ENCODE results near the gene L1CAM. TPM values are rescaled to one million over a fixed set of nuclear protein-coding genes. Genes with fewer than 3 reads are reported as not detected.

Gene L1CAM
- polyA plus RNA-seq, 1 of the 3 experiments (the other 2 are of a cell fraction): 1.9 TPM

GRCh38 chrX:153910446-153910845, 24.5 kb upstream of the L1CAM start:
- H3F3A ChIP-seq (replicated peaks; ENCODE audit: insufficient read depth): no peaks in the 10 kb centered on the region
- peaks cover 0 to 3% of the 10 kb centered on the region in 2 experiments; a peak in 1 of 4 replicates for H3K4me1 ChIP-seq (ENCODE audit: control insufficient read depth in 1 of 2, insufficient read depth in 2 of 2, low read depth in 1 of 2, low read length in 1 of 2)
- no peak overlapping the region for H3K4me2 ChIP-seq
- H3K79me2 ChIP-seq (ENCODE audit: insufficient read depth): no peaks in the 10 kb centered on the region
- POLR2A ChIA-PET: interaction anchor here (1.0 to 2.0 kb wide), 2 partner anchors 11 to 16 kb away, joined by 3 to 9 read pairs; partner anchors contain the start of gene ARHGAP4
- DNase-seq: no peak
- H3K36me3 ChIP-seq (replicated peaks in 1 of 2; ENCODE audit: control insufficient read depth in 1 of 2, insufficient read depth in 2 of 2, low read length in 1 of 2): no peaks in the 10 kb centered on the region
- no peaks in the 10 kb centered on the region; the same call in 1 of the 2 replicates for H4K20me1 ChIP-seq (ENCODE audit: insufficient read depth)
- no peak overlapping the region for H2AFZ ChIP-seq (ENCODE audit: low read depth)
- CTCF ChIA-PET: interaction anchor here (0.8 to 9.3 kb wide), 10 partner anchors 10 to 969 kb away, joined by 3 to 130 read pairs (median 4); partner anchors contain the start of genes ARHGAP4, IDH3G, PLXNB3 and SSR4
- H3K27ac ChIP-seq (ENCODE audit: low read depth in 2 of 2, low read length in 1 of 2): no peak overlapping the region
- 20% methylated on average over 1 of the region's 22 CpGs for WGBS (ENCODE audit: low lambda C conversion rate)
- H3K4me3 ChIP-seq (ENCODE audit: low read depth in 2 of 2, low read length in 1 of 2): no peak overlapping the region
- no peaks in the 10 kb centered on the region for H3K9me2 ChIP-seq
- H3K27me3 ChIP-seq (ENCODE audit: insufficient read depth): peaks cover 76% of the 10 kb centered on the region
- TF ChIP-seq YY1 (IDR thresholded peaks at IDR 0.05; ENCODE audit: low read depth) (no peak), CTCF (IDR thresholded peaks at IDR 0.05) (no peak), FOXJ3 (CRISPR knock-in tag; IDR thresholded peaks at IDR 0.05) (no peak), EZH2phosphoT487 (IDR thresholded peaks at IDR 0.05; ENCODE audit: borderline replicate concordance, low read depth) (no peak), RFX5 (IDR thresholded peaks at IDR 0.05; ENCODE audit: low read length) (no peak), GATA2 (CRISPR knock-in tag; IDR thresholded peaks at IDR 0.05) (no peak), ELF1 (IDR thresholded peaks at IDR 0.05) (no peak), TAF1 (IDR thresholded peaks at IDR 0.05; ENCODE audit: borderline replicate concordance, low read depth, low read length) (no peak), MXI1 (IDR thresholded peaks at IDR 0.05; ENCODE audit: low read depth, low read length) (no peak), IRF3 (IDR thresholded peaks at IDR 0.05; ENCODE audit: low read depth, low read length) (no peak), MEF2A (IDR thresholded peaks at IDR 0.05; ENCODE audit: borderline replicate concordance, low read depth) (no peak), MAX (IDR thresholded peaks at IDR 0.05; ENCODE audit: low read depth) (no peak), POLR2AphosphoS5 (IDR thresholded peaks at IDR 0.05; ENCODE audit: low read depth, low read length) (no peak), SIN3A (IDR thresholded peaks at IDR 0.05; ENCODE audit: borderline replicate concordance, low read depth, low read length) (no peak), RCOR1 (IDR thresholded peaks at IDR 0.05; ENCODE audit: low read length) (no peak), REST (IDR thresholded peaks at IDR 0.05; ENCODE audit: low read depth, low read length) (no peak), TEAD4 (IDR thresholded peaks at IDR 0.05; ENCODE audit: borderline replicate concordance, insufficient read depth) (no peak), ZBTB33 (IDR thresholded peaks at IDR 0.05; ENCODE audit: borderline replicate concordance, low read depth) (no peak), RAD21 (IDR thresholded peaks at IDR 0.05; ENCODE audit: low read length) (no peak)
- H3K9ac ChIP-seq: no peak overlapping the region
- H3K9me3 ChIP-seq: no peaks in the 10 kb centered on the region

Data from SK-N-SH (cell line).